NOMO-1 (cell line): Measurements from ENCODE around the gene BBS12.
A peak's percentile ranks its signal among the peaks of the same experiment; 100 is the strongest.
"Not testable (repeated sequence)": the region's sequence is repeated elsewhere in the genome, so short reads cannot be mapped to it uniquely, and the experiment has no call there.

Experiments
- DNase-seq, 2 experiments: peaks; one replicate each; lab custom pipeline; 2025; ENCODE audit not compliant: unreplicated experiment in 2 of 2; lab: John Stamatoyannopoulos, UW

The BBS12 gene

GRCh38 chr4:122762966-122763716 is 30.6 kb downstream of the BBS12 start:
- DNase-seq: no peak

DNA sequence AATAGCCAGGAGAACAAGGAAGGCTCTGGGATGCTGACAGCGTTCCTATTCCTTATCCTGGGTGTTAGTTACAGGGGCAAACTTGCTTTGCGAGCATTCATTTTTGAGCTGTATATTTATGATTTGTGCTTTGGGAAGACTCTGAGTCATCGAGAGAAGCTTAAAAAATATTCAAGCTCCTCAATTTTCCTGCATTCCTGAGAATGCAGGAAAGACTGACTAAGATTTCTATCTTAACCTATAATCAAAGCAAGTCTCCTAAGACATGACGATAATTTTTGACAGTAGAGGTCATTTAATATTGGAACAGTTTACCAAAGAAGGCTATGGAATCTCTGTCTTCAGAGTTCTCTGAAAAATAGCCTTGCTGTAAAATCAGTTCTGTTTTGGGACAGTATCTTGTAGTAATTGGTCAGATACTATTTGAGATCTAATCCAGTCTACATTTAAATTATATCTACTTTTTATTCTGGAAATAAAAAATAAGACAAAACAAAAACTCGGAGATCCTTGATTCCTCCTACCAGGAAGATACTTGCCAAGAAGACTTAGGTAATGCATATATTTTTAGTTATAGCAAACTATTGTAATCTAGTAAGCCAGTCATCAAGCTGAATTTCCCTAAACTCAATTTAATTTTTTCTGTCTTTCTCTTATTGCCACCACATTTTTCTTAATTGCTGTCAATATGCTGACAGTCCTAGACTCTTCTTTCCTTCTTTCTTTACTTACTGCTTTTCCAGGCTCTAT is 31.7 kb downstream of the BBS12 start:
- DNase-seq: no peak

DNA sequence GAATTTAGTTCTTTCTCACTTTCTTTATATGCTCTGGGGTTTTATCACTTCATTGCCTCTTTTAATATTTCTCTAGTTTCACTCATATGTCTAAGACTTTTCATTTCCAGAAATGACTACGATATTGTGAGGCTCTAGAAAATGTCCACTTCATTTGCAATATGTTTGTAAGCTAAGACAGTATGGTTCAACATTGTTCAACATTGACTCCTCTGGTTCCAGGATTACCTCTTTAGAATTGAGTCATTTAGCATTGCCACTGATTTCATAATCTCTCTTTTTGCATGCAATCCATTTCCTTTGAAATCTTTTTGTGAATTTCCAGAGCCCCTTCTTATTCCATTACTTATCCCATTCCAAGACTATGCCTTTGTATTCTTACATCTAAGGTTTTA is 32.3 kb downstream of the BBS12 start:
- DNase-seq: peak; percentile 6 to 53

DNA sequence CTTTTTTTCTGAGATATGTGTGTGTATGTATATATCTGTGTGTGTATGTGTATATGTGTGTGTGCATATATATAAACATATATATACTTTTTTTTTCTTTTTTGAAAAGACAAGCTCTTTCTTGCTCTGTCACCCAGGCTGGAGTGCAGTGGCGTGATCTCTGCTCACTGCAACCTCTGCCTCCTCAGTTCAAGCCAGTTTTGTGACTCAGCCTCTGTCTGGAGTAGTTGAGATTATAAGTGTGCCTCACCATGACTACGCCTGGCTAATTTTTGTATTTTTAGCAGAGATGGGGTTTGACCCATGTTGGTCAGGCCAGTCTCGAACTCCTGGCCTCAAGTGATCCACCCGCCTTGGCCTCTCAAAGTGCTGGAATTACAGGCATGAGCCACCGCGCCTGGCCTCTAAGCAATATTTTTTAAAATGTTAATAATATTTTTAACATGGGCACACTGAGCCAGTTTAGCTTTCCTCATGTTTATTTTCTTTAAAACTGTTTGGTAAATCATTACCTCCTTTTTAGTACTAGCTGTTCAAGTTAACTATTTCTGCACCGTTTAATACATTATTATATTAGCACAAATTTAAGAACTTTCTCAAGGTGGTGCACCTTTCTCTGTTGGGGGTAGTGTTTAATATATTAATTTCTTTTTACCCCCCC is 33.3 kb downstream of the BBS12 start:
- DNase-seq: no peak

GRCh38 chr4:122766353-122766705 is 33.8 kb downstream of the BBS12 start:
- DNase-seq: no peak

DNA sequence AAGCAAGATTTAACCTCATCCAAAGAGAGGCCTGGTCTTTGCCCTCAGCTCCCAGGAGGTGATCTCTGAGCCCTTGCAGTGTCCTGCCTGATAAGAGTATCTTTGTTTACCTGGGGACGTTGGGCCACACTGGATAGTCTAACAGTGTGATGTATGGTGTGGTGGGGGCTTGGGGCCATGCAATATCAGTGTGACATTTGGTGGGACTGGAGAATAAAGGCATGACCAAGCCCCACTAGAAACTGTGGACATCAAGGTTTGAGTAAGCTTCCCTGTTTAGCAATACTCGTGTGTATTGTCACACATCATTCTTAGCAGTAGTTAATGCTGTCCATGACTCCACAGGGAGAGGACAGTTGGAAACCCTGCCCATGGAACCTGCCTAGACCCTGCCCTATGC is 34.4 kb downstream of the BBS12 start:
- no peak for DNase-seq

- DNase-seq: no peak
Measured at GRCh38 chr4:122771724-122772123, 39.2 kb downstream of the BBS12 start.

DNA sequence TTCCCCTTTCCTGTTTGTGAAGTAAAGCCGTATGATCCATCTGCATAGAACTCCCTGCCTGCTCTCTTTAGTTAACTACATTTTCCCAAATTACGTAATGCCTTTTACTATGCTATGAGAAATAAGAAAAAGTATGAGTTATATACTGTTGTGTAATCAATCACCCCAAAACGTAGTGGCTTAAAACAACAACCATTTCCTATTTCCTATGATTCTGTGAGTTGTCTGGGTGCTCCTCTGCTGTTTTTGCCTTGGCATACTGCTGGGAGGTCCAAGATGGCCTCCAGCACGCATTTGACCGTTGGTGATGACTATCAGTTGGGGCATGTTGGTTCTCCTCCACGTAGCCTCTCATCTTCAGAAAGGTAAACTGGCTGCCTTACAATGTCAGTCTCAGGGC is 39.8 kb downstream of the BBS12 start:
- no peak for DNase-seq

DNA sequence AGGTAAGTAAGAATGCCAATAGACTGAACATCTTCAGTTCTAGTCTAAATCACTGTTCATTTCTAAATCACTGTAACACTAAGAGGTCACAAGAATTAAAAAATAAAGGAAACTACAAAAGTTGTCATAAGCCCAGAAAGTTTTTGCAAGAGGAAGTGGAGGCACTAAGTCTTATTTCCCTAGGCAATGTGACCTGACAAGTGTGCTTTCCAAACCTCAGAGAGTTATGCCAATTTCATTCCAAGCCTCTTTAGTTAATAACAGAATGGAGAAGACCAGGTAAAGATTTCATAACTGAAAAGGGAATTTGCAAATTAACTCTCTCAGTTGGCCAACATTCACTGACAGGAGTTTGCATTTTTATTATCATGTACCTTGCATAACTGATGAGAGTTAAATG is 40.5 kb downstream of the BBS12 start:
- DNase-seq: peak in 1 of 2 experiments; percentile 7

DNA sequence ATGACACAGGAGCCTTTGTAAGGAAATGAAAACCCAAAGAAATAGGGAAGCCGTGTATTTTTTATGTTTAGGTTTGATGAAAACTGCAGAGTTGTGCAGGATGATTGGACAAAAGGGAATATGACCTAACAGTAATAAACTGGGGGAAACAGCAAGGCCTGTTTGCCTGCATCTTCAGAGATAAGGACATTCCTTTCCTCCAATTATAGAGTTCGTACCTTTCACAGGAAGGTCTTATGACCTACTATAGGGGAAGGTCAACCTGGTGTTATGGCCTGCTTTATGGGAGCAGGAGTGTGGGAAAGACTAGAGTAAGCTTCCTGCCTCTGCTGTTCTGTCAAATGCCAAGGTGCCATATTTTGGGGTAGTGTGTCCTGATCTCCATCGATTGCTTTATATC is 42.5 kb downstream of the BBS12 start:
- DNase-seq: no peak

- DNase-seq: no peak
Measured at GRCh38 chr4:122775987-122776836, 43.7 kb downstream of the BBS12 start.

DNA sequence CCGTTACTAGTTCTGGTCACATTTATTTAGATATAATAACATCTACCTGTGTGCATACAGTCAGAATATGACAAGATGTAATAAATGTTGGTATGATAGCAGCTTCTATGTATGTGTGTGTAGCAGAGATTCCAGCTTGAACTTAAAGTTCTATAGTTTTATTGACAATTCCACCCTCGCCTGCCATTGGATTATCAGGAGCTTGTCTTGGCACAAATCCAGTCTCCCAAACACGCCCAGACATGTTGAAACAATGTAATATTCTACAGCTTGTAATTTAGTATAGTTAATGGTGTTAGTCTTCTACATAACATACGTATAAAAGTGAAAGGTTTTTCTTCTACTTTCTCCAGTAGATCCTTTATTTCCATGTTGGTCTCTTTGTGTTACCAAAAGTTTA is 44.4 kb downstream of the BBS12 start:
- no peak for DNase-seq

GRCh38 chr4:122777846-122778673 is 45.6 kb downstream of the BBS12 start:
- no peak for DNase-seq

- DNase-seq: no peak
Measured at GRCh38 chr4:122781486-122781885, 49.0 kb downstream of the BBS12 start.

- DNase-seq: no peak
Measured at GRCh38 chr4:122783301-122784215, 51.1 kb downstream of the BBS12 start.

DNA sequence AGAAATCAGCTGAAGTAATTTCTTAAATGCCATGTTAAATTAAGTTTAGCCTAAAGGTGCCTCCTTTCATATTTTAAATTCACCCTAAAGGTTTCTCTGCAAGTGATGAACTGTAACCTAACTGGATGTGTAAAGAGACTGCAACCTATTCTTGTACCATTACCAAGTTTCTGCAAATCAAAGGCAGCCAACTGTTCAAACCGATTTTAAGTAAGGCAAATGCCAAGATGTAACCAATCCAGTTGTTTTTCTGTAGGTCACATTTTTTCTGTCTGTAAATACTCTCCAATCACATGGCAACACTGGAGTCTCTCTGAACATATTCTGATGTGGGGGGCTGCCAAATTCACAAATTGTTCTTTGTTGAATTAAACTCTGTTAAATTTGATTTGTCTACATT is 51.8 kb downstream of the BBS12 start:
- no peak for DNase-seq

DNA sequence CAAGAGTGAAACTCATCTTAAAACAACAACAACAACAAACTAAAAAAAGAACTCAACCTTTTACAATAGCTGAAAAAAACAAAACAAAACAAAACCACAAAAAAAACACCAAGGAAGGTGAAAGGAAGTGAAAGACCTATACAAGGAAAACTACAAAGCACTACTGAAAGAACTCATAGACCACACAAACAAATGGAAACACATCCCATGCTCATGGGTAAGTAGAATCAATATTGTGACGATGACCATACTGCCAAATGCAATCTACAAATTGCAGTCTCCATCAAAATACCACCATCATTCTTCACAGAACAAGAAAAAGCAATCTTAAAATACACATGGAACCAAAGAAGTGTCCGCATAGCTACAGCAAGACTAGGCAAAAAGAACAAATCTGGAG is 52.6 kb downstream of the BBS12 start:
- no peak for DNase-seq

DNA sequence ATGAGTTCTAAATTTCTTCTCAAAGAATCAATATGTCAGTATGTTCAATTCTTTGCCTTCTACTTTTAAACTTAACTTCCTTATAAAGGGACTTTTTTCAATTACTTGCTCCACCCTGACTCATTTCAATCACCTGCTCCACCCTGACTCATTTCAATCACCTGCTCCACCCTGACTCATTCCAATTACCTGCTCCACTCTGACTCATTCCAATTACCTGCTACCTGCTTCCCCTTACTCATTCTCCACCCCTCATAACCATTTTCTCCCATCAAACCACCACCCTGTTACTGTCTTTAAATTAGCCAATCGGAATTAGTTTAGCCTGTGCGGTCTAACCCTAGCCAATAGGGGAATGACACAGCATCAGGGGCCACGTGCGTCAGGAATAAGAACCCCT is 53.8 kb downstream of the BBS12 start:
- DNase-seq: not testable (repeated sequence)

DNA sequence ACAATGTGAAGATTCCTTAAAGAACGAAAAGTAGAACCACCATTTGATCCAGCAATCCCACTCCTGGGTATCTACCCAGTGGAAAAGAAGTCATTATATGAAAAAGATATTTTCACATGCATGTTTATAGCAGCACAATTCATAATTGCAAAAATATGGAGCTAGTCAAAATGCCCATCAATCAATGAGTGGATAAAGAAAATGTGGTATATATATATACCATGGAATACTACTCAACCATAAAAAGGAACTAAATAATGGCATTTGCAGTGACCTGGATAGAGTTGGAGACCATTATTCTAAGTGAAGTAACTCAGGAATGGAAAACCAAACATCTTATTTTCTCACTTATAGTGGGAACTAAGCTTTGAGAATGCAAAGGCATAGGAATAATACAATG is 54.4 kb downstream of the BBS12 start:
- not testable (repeated sequence) for DNase-seq
